ENCODE measurements around the gene SLC37A1.

SLC37A1 gene

GRCh38 chr21:42569732-42570301, 56.2 kb downstream of the SLC37A1 start:
- H3K4me1 Mint-ChIP-seq (ENCODE audit: low read depth): no peaks in the 10 kb centered on the region
- H3K27ac Mint-ChIP-seq: no peak overlapping the region

GRCh38 chr21:42570362-42570761, 56.7 kb downstream of the SLC37A1 start:
- Mint-ChIP-seq H3K27me3 (no peaks in the 10 kb centered on the region), H3K27ac (no peak overlapping the region), H3K36me3 (peaks cover 9% of the 10 kb centered on the region), H3K4me1 (ENCODE audit: low read depth) (no peaks in the 10 kb centered on the region), H3K9me3 (ENCODE audit: low read depth) (no peaks in the 10 kb centered on the region), H3K4me3 (no peak overlapping the region)

More at GRCh38 chr21:42569732-42570301, 56.2 kb downstream of the SLC37A1 start:
- no peaks in the 10 kb centered on the region for H3K9me3 Mint-ChIP-seq (ENCODE audit: low read depth)
- peaks cover 11% of the 10 kb centered on the region for H3K36me3 Mint-ChIP-seq
- H3K27me3 Mint-ChIP-seq: no peaks in the 10 kb centered on the region
- H3K4me3 Mint-ChIP-seq: no peak overlapping the region

- H3K4me3 Mint-ChIP-seq: no peak overlapping the region
- no peaks in the 10 kb centered on the region for H3K9me3 Mint-ChIP-seq (ENCODE audit: low read depth)
- no peaks in the 10 kb centered on the region for H3K27me3 Mint-ChIP-seq
- H3K27ac Mint-ChIP-seq: no peak overlapping the region
- H3K4me1 Mint-ChIP-seq (ENCODE audit: low read depth): no peaks in the 10 kb centered on the region
- H3K36me3 Mint-ChIP-seq: peaks cover 14% of the 10 kb centered on the region
Observed at GRCh38 chr21:42570841-42571387, 57.3 kb downstream of the SLC37A1 start.

- Mint-ChIP-seq H3K4me3 (no peak overlapping the region), H3K4me1 (ENCODE audit: low read depth) (no peaks in the 10 kb centered on the region), H3K36me3 (peaks cover 18% of the 10 kb centered on the region), H3K9me3 (ENCODE audit: low read depth) (peaks cover 3% of the 10 kb centered on the region), H3K27me3 (no peaks in the 10 kb centered on the region), H3K27ac (no peak overlapping the region)
Observed at GRCh38 chr21:42571391-42572150, 57.9 kb downstream of the SLC37A1 start.

GRCh38 chr21:42572906-42573495, 59.3 kb downstream of the SLC37A1 start:
- peaks cover 22% of the 10 kb centered on the region for H3K36me3 Mint-ChIP-seq
- no peak overlapping the region for H3K27ac Mint-ChIP-seq
- no peaks in the 10 kb centered on the region for H3K4me1 Mint-ChIP-seq (ENCODE audit: low read depth)
- H3K4me3 Mint-ChIP-seq: no peak overlapping the region
- H3K27me3 Mint-ChIP-seq: no peaks in the 10 kb centered on the region
- peaks cover 7% of the 10 kb centered on the region for H3K9me3 Mint-ChIP-seq (ENCODE audit: low read depth)

GRCh38 chr21:42574234-42575027, 60.8 kb downstream of the SLC37A1 start:
- H3K36me3 Mint-ChIP-seq: peaks cover 22% of the 10 kb centered on the region
- H3K4me3 Mint-ChIP-seq: no peak overlapping the region
- peaks cover 7% of the 10 kb centered on the region for H3K9me3 Mint-ChIP-seq (ENCODE audit: low read depth)
- H3K27ac Mint-ChIP-seq: no peak overlapping the region
- H3K27me3 Mint-ChIP-seq: no peaks in the 10 kb centered on the region
- H3K4me1 Mint-ChIP-seq (ENCODE audit: low read depth): no peaks in the 10 kb centered on the region

- H3K36me3 Mint-ChIP-seq: peaks cover 22% of the 10 kb centered on the region
Observed at GRCh38 chr21:42575111-42575510, 61.5 kb downstream of the SLC37A1 start.

GRCh38 chr21:42576639-42577038, 63.0 kb downstream of the SLC37A1 start:
- peaks cover 7% of the 10 kb centered on the region for H3K9me3 Mint-ChIP-seq (ENCODE audit: low read depth)
- peaks cover 20% of the 10 kb centered on the region for H3K36me3 Mint-ChIP-seq
- H3K27ac Mint-ChIP-seq: no peak overlapping the region
- no peak overlapping the region for H3K4me3 Mint-ChIP-seq
- no peaks in the 10 kb centered on the region for H3K27me3 Mint-ChIP-seq
- H3K4me1 Mint-ChIP-seq (ENCODE audit: low read depth): no peaks in the 10 kb centered on the region

More at GRCh38 chr21:42575111-42575510, 61.5 kb downstream of the SLC37A1 start:
- no peak overlapping the region for H3K4me3 Mint-ChIP-seq
- no peak overlapping the region for H3K27ac Mint-ChIP-seq
- H3K27me3 Mint-ChIP-seq: no peaks in the 10 kb centered on the region
- H3K4me1 Mint-ChIP-seq (ENCODE audit: low read depth): no peaks in the 10 kb centered on the region
- peaks cover 7% of the 10 kb centered on the region for H3K9me3 Mint-ChIP-seq (ENCODE audit: low read depth)

GRCh38 chr21:42578034-42578433, 64.4 kb downstream of the SLC37A1 start:
- Mint-ChIP-seq H3K27ac (no peak overlapping the region), H3K4me1 (ENCODE audit: low read depth) (no peaks in the 10 kb centered on the region), H3K4me3 (no peak overlapping the region), H3K36me3 (peaks cover 15% of the 10 kb centered on the region), H3K27me3 (no peaks in the 10 kb centered on the region), H3K9me3 (ENCODE audit: low read depth) (peaks cover 7% of the 10 kb centered on the region)

- Mint-ChIP-seq H3K27ac (no peak overlapping the region), H3K4me3 (no peak overlapping the region), H3K36me3 (peaks cover 15% of the 10 kb centered on the region), H3K27me3 (no peaks in the 10 kb centered on the region), H3K9me3 (ENCODE audit: low read depth) (peaks cover 7% of the 10 kb centered on the region), H3K4me1 (ENCODE audit: low read depth) (no peaks in the 10 kb centered on the region)
Observed at GRCh38 chr21:42578761-42579415, 65.2 kb downstream of the SLC37A1 start.

- peaks cover 15% of the 10 kb centered on the region for H3K36me3 Mint-ChIP-seq
- H3K9me3 Mint-ChIP-seq (ENCODE audit: low read depth): peaks cover 7% of the 10 kb centered on the region
- no peaks in the 10 kb centered on the region for H3K4me1 Mint-ChIP-seq (ENCODE audit: low read depth)
- H3K4me3 Mint-ChIP-seq: no peak overlapping the region
- no peaks in the 10 kb centered on the region for H3K27me3 Mint-ChIP-seq
- no peak overlapping the region for H3K27ac Mint-ChIP-seq
Observed at GRCh38 chr21:42579456-42580075, 65.9 kb downstream of the SLC37A1 start.

- peaks cover 7% of the 10 kb centered on the region for H3K9me3 Mint-ChIP-seq (ENCODE audit: low read depth)
- no peaks in the 10 kb centered on the region for H3K27me3 Mint-ChIP-seq
- H3K4me3 Mint-ChIP-seq: no peak overlapping the region
- H3K27ac Mint-ChIP-seq: no peak overlapping the region
- peaks cover 13% of the 10 kb centered on the region for H3K36me3 Mint-ChIP-seq
- no peaks in the 10 kb centered on the region for H3K4me1 Mint-ChIP-seq (ENCODE audit: low read depth)
Observed at GRCh38 chr21:42580076-42580792, 66.6 kb downstream of the SLC37A1 start.

- Mint-ChIP-seq H3K4me1 (ENCODE audit: low read depth) (no peaks in the 10 kb centered on the region), H3K36me3 (peaks cover 9% of the 10 kb centered on the region), H3K4me3 (no peak overlapping the region), H3K27ac (no peak overlapping the region), H3K9me3 (ENCODE audit: low read depth) (peaks cover 7% of the 10 kb centered on the region), H3K27me3 (no peaks in the 10 kb centered on the region)
Observed at GRCh38 chr21:42580793-42581321, 67.2 kb downstream of the SLC37A1 start.

Data from activated naive CD8-positive, alpha-beta T cell (primary cell).